ES-I3 (cell line): ENCODE measurements around the gene HOGA1.

Experiments
- H3K36me3 ChIP-seq: 2 replicates; pipeline ENCODE4 v1.6.1; 2013; ENCODE audit warnings: mild to moderate bottlenecking, low read length, control low read depth, moderate library complexity; ENCODE audit not compliant: insufficient read depth
- H3K4me1 ChIP-seq: 2 replicates; pipeline ENCODE4 v1.6.1; 2013; ENCODE audit warnings: mild to moderate bottlenecking, control low read depth, low read length; ENCODE audit not compliant: insufficient read depth
- H3K9ac ChIP-seq: 2 replicates; pipeline ENCODE4 v1.6.1; 2013; ENCODE audit warnings: low read depth, mild to moderate bottlenecking, low read length, moderate library complexity
- H3K9me3 ChIP-seq: 2 replicates; pipeline ENCODE4 v1.6.1; 2013; ENCODE audit warnings: mild to moderate bottlenecking, low read length, moderate library complexity; ENCODE audit not compliant: control insufficient read depth, insufficient read depth

Gene HOGA1

GRCh38 chr10:97656777-97657176 is 72.6 kb downstream of the HOGA1 start:
- Histone ChIP-seq H3K9me3 (no peaks in the 10 kb centered on the region), H3K4me1 (peaks cover 2% of the 10 kb centered on the region; the same call in 1 of the 2 replicates), H3K36me3 (peaks cover 20% of the 10 kb centered on the region)

GRCh38 chr10:97659589-97659988 is 75.4 kb downstream of the HOGA1 start:
- H3K9ac ChIP-seq: no peak overlapping the region
- H3K36me3 ChIP-seq: peaks cover 16% of the 10 kb centered on the region
- no peaks in the 10 kb centered on the region for H3K9me3 ChIP-seq
- no peaks in the 10 kb centered on the region for H3K4me1 ChIP-seq

More at GRCh38 chr10:97656777-97657176, 72.6 kb downstream of the HOGA1 start:
- H3K9ac ChIP-seq: no peak overlapping the region
